Suprapubic skin (tissue), 4 donors: ENCODE measurements around the gene PAK2. TPM values are rescaled to one million over a fixed set of nuclear protein-coding genes. Genes with fewer than 3 reads are reported as not detected.

ENCODE experiments used
- DNase-seq, 2 donors: peaks; one replicate each; pipeline ENCODE4 v3.0.0-alpha.2; 2019; ENCODE audit warnings: low spot score in 2 of 2
- H3K27ac ChIP-seq: fragments of 200-600 bp; sonication (generic); one replicate; pipeline ENCODE4 v1.5.1; 2019
- H3K27me3 ChIP-seq: fragments of 200-600 bp; sonication (generic); one replicate; pipeline ENCODE4 v1.5.1; 2019
- H3K36me3 ChIP-seq: fragments of 200-600 bp; sonication (generic); one replicate; pipeline ENCODE4 v1.5.1; 2019
- H3K4me1 ChIP-seq: fragments of 200-600 bp; sonication (generic); one replicate; pipeline ENCODE4 v1.5.1; 2019
- H3K4me3 ChIP-seq: fragments of 200-600 bp; sonication (generic); one replicate; pipeline ENCODE4 v1.5.1; 2019; ENCODE audit warnings: mild to moderate bottlenecking
- H3K9me3 ChIP-seq: fragments of 200-600 bp; sonication (generic); one replicate; pipeline ENCODE4 v1.5.1; 2019
- CTCF ChIP-seq, 2 donors: fragments of 200-600 bp in 1 of 2; fragments of 450-650 bp in 1 of 2; sonication (generic) in 1 of 2; IDR thresholded peaks; one replicate each; pipeline ENCODE4 v1.5.1; 2016 to 2019; ENCODE audit warnings: antibody characterized with exemption in 2 of 2, mild to moderate bottlenecking in 1 of 2, moderate library complexity in 1 of 2
- EP300 ChIP-seq: sonication (generic); formaldehyde crosslinking; IDR thresholded peaks from one replicate; pipeline ENCODE4 v1.6.1; 2017; ENCODE audit warnings: antibody characterized with exemption
- POLR2A ChIP-seq, 2 donors: fragments of 450-650 bp; IDR thresholded peaks; one replicate each; pipeline ENCODE4 v1.6.1; 2017; ENCODE audit warnings: antibody characterized with exemption in 2 of 2, mild to moderate bottlenecking in 2 of 2, moderate library complexity in 2 of 2
- POLR2AphosphoS5 ChIP-seq, 3 donors: sonication (generic); formaldehyde crosslinking; IDR thresholded peaks; one replicate each; pipeline ENCODE4 v1.6.1; 2017; ENCODE audit warnings: antibody characterized with exemption in 3 of 3
- WGBS: methylation state at CpG from one replicate; pipeline ENCODE4 v1.1.5; 2018; 5-methylcytosine and 5-hydroxymethylcytosine counted together
- total RNA-seq, 4 donors: library from RNA; depleted of rRNA; stranded (reverse); fragments of >200 nt; gene quantifications; one replicate each; pipeline ENCODE4 v1.1.0, GENCODE V29; 2016

PAK2 gene
- total RNA-seq, 4 donors from 2014 or later: 29.6 to 42.8 (median 33.5) TPM

GRCh38 chr3:196875258-196875657, 135.6 kb downstream of the PAK2 start:
- no peak for TF ChIP-seq POLR2AphosphoS5 (IDR thresholded peaks at IDR 0.05)
- TF ChIP-seq POLR2A (IDR thresholded peaks at IDR 0.05): no peak
- no peak for TF ChIP-seq CTCF (IDR thresholded peaks at IDR 0.05)
- no peak for TF ChIP-seq EP300
- WGBS: 85% methylated on average over 2 of the region's 2 CpGs
- no peak overlapping the region for H3K27ac ChIP-seq

More at GRCh38 chr3:196875258-196875657, 135.6 kb downstream of the PAK2 start:
- H3K27me3 ChIP-seq: no peaks in the 10 kb centered on the region
- no peaks in the 10 kb centered on the region for H3K9me3 ChIP-seq
- no peaks in the 10 kb centered on the region for H3K4me1 ChIP-seq
- H3K4me3 ChIP-seq: no peak overlapping the region
- H3K36me3 ChIP-seq: peaks cover 4% of the 10 kb centered on the region
- DNase-seq: no peak

Other genes with a start within 250 kb of the PAK2 start
- 10 to 100 TPM; 22.2 to 40.6 (median 32.6) TPM for gene RNF168, start 236.1 kb upstream of the PAK2 start, total RNA-seq
- not detected for gene SMCO1, start 224.5 kb upstream of the PAK2 start, total RNA-seq
- 1 to 10 TPM; 3.1 to 9.7 (median 7.7) TPM for gene WDR53, start 171.3 kb upstream of the PAK2 start, total RNA-seq
- 10 to 100 TPM in 3 of 4 donors, 1 to 10 TPM in 1; 7.5 to 25.7 (median 17.3) TPM for gene FBXO45, start 171.2 kb upstream of the PAK2 start, total RNA-seq
- gene NRROS, start 100.2 kb upstream of the PAK2 start, total RNA-seq: 1 to 10 TPM in 3 of 4 donors, under 1 TPM in 1; 0.95 to 4.5 (median 1.5) TPM
- under 1 TPM; 0.26 to 0.68 (median 0.49) TPM for gene CEP19, start 27.6 kb upstream of the PAK2 start, total RNA-seq
- 10 to 100 TPM; 16.3 to 30.7 (median 24.4) TPM for gene PIGX, start 27.5 kb upstream of the PAK2 start, total RNA-seq
- gene SENP5, start 128.1 kb downstream of the PAK2 start, total RNA-seq: 100 to 1,000 TPM in 1 of 4 donors, 10 to 100 TPM in 3; 34.9 to 112 (median 37.7) TPM
- gene NCBP2, start 202.7 kb downstream of the PAK2 start, total RNA-seq: 10 to 100 TPM; 27.1 to 33.0 (median 28.3) TPM
- gene PIGZ, start 229.0 kb downstream of the PAK2 start, total RNA-seq: 10 to 100 TPM; 11.0 to 17.4 (median 13.3) TPM